ENCODE data around the gene CDA.

DNA sequence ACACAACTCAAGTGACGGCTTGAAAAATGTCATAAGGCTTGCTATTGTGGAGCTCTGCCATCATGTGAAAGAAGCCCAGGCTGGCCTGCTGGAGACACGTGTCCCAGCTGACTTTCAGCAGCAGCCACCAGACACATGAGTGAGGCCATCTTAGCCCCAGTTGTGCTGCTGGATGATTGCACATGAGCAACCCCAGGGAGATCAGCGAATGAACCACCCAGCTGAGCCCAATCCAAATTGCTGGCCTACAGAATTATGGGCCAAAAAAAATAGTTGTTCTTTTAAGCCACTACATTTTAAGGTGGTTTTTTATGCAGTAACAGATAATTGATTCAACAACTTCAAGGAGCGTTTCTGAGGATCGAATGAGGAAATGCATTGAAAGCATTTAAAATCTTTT, 17.5 kb upstream of the CDA start:
- TF ChIP-seq, protein P1, sequence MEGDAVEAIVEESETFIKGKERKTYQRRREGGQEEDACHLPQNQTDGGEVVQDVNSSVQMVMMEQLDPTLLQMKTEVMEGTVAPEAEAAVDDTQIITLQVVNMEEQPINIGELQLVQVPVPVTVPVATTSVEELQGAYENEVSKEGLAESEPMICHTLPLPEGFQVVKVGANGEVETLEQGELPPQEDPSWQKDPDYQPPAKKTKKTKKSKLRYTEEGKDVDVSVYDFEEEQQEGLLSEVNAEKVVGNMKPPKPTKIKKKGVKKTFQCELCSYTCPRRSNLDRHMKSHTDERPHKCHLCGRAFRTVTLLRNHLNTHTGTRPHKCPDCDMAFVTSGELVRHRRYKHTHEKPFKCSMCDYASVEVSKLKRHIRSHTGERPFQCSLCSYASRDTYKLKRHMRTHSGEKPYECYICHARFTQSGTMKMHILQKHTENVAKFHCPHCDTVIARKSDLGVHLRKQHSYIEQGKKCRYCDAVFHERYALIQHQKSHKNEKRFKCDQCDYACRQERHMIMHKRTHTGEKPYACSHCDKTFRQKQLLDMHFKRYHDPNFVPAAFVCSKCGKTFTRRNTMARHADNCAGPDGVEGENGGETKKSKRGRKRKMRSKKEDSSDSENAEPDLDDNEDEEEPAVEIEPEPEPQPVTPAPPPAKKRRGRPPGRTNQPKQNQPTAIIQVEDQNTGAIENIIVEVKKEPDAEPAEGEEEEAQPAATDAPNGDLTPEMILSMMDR (IDR thresholded peaks at IDR 0.05 in 2 of 3, conservative IDR thresholded peaks at IDR 0.05 in 1 of 3; ENCODE audit: control insufficient read depth in 2 of 3, extremely low read depth in 1 of 3, insufficient read depth in 1 of 3, low read depth in 3 of 3, low read length in 3 of 3), result no peak
- TF ChIP-seq, protein P2, sequence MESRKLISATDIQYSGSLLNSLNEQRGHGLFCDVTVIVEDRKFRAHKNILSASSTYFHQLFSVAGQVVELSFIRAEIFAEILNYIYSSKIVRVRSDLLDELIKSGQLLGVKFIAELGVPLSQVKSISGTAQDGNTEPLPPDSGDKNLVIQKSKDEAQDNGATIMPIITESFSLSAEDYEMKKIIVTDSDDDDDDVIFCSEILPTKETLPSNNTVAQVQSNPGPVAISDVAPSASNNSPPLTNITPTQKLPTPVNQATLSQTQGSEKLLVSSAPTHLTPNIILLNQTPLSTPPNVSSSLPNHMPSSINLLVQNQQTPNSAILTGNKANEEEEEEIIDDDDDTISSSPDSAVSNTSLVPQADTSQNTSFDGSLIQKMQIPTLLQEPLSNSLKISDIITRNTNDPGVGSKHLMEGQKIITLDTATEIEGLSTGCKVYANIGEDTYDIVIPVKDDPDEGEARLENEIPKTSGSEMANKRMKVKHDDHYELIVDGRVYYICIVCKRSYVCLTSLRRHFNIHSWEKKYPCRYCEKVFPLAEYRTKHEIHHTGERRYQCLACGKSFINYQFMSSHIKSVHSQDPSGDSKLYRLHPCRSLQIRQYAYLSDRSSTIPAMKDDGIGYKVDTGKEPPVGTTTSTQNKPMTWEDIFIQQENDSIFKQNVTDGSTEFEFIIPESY (IDR thresholded peaks at IDR 0.05), result no peak
- TF ChIP-seq TAF1 (IDR thresholded peaks at IDR 0.05; ENCODE audit: borderline replicate concordance, low read depth, low read length) (no peak), EP300 (IDR thresholded peaks at IDR 0.05; ENCODE audit: borderline replicate concordance in 1 of 2, control insufficient read depth in 1 of 2, low read depth in 2 of 2, low read length in 2 of 2) (no peak), BCL11A (IDR thresholded peaks at IDR 0.05; ENCODE audit: low read depth, low read length) (no peak), ASH2L (IDR thresholded peaks at IDR 0.05; ENCODE audit: borderline replicate concordance, low read depth) (no peak), SMC3 (IDR thresholded peaks at IDR 0.05; ENCODE audit: borderline replicate concordance, low read length) (no peak)
- TF ChIP-seq, protein P3, sequence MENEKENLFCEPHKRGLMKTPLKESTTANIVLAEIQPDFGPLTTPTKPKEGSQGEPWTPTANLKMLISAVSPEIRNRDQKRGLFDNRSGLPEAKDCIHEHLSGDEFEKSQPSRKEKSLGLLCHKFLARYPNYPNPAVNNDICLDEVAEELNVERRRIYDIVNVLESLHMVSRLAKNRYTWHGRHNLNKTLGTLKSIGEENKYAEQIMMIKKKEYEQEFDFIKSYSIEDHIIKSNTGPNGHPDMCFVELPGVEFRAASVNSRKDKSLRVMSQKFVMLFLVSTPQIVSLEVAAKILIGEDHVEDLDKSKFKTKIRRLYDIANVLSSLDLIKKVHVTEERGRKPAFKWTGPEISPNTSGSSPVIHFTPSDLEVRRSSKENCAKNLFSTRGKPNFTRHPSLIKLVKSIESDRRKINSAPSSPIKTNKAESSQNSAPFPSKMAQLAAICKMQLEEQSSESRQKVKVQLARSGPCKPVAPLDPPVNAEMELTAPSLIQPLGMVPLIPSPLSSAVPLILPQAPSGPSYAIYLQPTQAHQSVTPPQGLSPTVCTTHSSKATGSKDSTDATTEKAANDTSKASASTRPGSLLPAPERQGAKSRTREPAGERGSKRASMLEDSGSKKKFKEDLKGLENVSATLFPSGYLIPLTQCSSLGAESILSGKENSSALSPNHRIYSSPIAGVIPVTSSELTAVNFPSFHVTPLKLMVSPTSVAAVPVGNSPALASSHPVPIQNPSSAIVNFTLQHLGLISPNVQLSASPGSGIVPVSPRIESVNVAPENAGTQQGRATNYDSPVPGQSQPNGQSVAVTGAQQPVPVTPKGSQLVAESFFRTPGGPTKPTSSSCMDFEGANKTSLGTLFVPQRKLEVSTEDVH (IDR thresholded peaks at IDR 0.05; ENCODE audit: low read depth, partially characterized antibody), result no peak
